AG10803 (cell line): ENCODE measurements around the gene PFKFB4.

Source experiments
- DNase-seq: peaks from one replicate; pipeline ENCODE4 v3.0.0; 2010; ENCODE audit warnings: low read depth
- H3K4me3 ChIP-seq: 2 replicates; pipeline ENCODE4 v1.5.1; 2011; ENCODE audit warnings: mild to moderate bottlenecking, low read length, control low read depth
- CTCF ChIP-seq: conservative IDR thresholded peaks from 2 replicates; pipeline ENCODE4 v1.5.1; 2011; ENCODE audit warnings: mild to moderate bottlenecking, low read length, control low read depth, inconsistent platforms

PFKFB4 gene

GRCh38 chr3:48597408-48597800, 40.8 kb upstream of the PFKFB4 start:
- TF ChIP-seq CTCF, result no peak
- H3K4me3 ChIP-seq, result no peak overlapping the region
- no peak for DNase-seq

GRCh38 chr3:48596676-48597407, 40.2 kb upstream of the PFKFB4 start:
- no peak for TF ChIP-seq CTCF
- DNase-seq, result no peak
- H3K4me3 ChIP-seq, result no peak overlapping the region

- no peak for DNase-seq
- H3K4me3 ChIP-seq, result no peak overlapping the region
- TF ChIP-seq CTCF, result no peak
These were observed 39.6 kb upstream of the PFKFB4 start for GRCh38 chr3:48596157-48596556.

GRCh38 chr3:48595526-48596121, 39.0 kb upstream of the PFKFB4 start:
- peak; percentile 84 for DNase-seq
- TF ChIP-seq CTCF, result no peak
- peak overlapping the region; percentile 64 for H3K4me3 ChIP-seq

- H3K4me3 ChIP-seq, result peak within 1 kb of the TSS; percentile 64
- DNase-seq, result peak; percentile 31
- TF ChIP-seq CTCF, result no peak
These were observed 38.5 kb upstream of the PFKFB4 start, which contains the start of gene COL7A1 for GRCh38 chr3:48595075-48595525. TSS of gene COL7A1 (minus strand) at chr3:48595329. CDS start at chr3:48595159, 170 bp downstream.

- peak; percentile 48 for DNase-seq
- H3K4me3 ChIP-seq, result peak overlapping the region; percentile 64
- no peak for TF ChIP-seq CTCF
These were observed 37.9 kb upstream of the PFKFB4 start for GRCh38 chr3:48594417-48595049.
